IPS DF 6.9 (cell line): Measurements from ENCODE around the gene BCAR3.
"Not testable (repeated sequence)": the region's sequence is repeated elsewhere in the genome, so short reads cannot be mapped to it uniquely, and the experiment has no call there.

Source experiments
- DNase-seq: peaks from one replicate; pipeline ENCODE4 v3.0.0-alpha.2; 2013; ENCODE audit warnings: low read depth, low spot score
- H3K27ac ChIP-seq: one replicate; pipeline ENCODE4 v1.5.1; 2013; ENCODE audit warnings: low read length, control low read depth
- H3K27me3 ChIP-seq: 2 replicates; pipeline ENCODE4 v1.6.1; 2013; ENCODE audit warnings: mild to moderate bottlenecking, low read length; ENCODE audit not compliant: control insufficient read depth, insufficient read depth
- H3K36me3 ChIP-seq: 2 replicates; pipeline ENCODE4 v1.6.1; 2013; ENCODE audit warnings: low read length; ENCODE audit not compliant: control insufficient read depth, insufficient read depth
- H3K4me1 ChIP-seq: 2 replicates; pipeline ENCODE4 v1.6.1; 2013; ENCODE audit warnings: low read length; ENCODE audit not compliant: control insufficient read depth, insufficient read depth
- H3K4me3 ChIP-seq: 2 replicates; pipeline ENCODE4 v1.5.1; 2013; ENCODE audit warnings: mild to moderate bottlenecking, low read length
- H3K9me3 ChIP-seq: 2 replicates; pipeline ENCODE4 v1.6.1; 2013; ENCODE audit warnings: low read length, inconsistent platforms; ENCODE audit not compliant: control insufficient read depth, insufficient read depth
- WGBS: extraction: QIAGEN DNeasy Blood & Tissue Kit; methylation state at CpG from one replicate; pipeline ENCODE4 v1.1.7; 2013; ENCODE audit warnings: mixed read lengths, missing lambda C conversion rate; ENCODE audit not compliant: insufficient read length, insufficient coverage; 5-methylcytosine and 5-hydroxymethylcytosine counted together

The BCAR3 gene

GRCh38 chr1:93566227-93566626 is 115.4 kb downstream of the BCAR3 start:
- no peak for DNase-seq
- Histone ChIP-seq H3K27ac (no peak overlapping the region), H3K27me3 (no peaks in the 10 kb centered on the region), H3K36me3 (no peaks in the 10 kb centered on the region), H3K4me3 (no peak overlapping the region), H3K9me3 (no peaks in the 10 kb centered on the region), H3K4me1 (no peaks in the 10 kb centered on the region)
- WGBS = no CpG with 5 or more reads among the region's 10 CpGs

- no peaks in the 10 kb centered on the region for H3K27me3 ChIP-seq
- H3K4me1 ChIP-seq = no peaks in the 10 kb centered on the region
- no peak overlapping the region for H3K27ac ChIP-seq
- H3K4me3 ChIP-seq = no peak overlapping the region
- DNase-seq = no peak
- WGBS = no CpG with 5 or more reads among the region's 4 CpGs
- no peaks in the 10 kb centered on the region for H3K36me3 ChIP-seq
- no peaks in the 10 kb centered on the region for H3K9me3 ChIP-seq
Measured at GRCh38 chr1:93565496-93566206, 116.0 kb downstream of the BCAR3 start.

- Histone ChIP-seq H3K27me3 (no peaks in the 10 kb centered on the region), H3K27ac (no peak overlapping the region), H3K4me1 (no peaks in the 10 kb centered on the region), H3K9me3 (no peaks in the 10 kb centered on the region), H3K4me3 (no peak overlapping the region), H3K36me3 (no peaks in the 10 kb centered on the region)
- DNase-seq = no peak
Measured at GRCh38 chr1:93559695-93560094, 121.9 kb downstream of the BCAR3 start.

- no peak overlapping the region for H3K27ac ChIP-seq
- H3K36me3 ChIP-seq = no peaks in the 10 kb centered on the region
- no peaks in the 10 kb centered on the region for H3K9me3 ChIP-seq
- no peak overlapping the region for H3K4me3 ChIP-seq
- H3K27me3 ChIP-seq = no peaks in the 10 kb centered on the region
- DNase-seq = no peak
- H3K4me1 ChIP-seq = no peaks in the 10 kb centered on the region
- WGBS = no CpG with 5 or more reads among the region's 2 CpGs
Measured at GRCh38 chr1:93559045-93559444, 122.6 kb downstream of the BCAR3 start.

GRCh38 chr1:93556291-93556690 is 125.3 kb downstream of the BCAR3 start:
- Histone ChIP-seq H3K36me3 (no peaks in the 10 kb centered on the region), H3K9me3 (no peaks in the 10 kb centered on the region)
- WGBS = no CpG with 5 or more reads among the region's 2 CpGs

GRCh38 chr1:93554883-93555872 is 126.5 kb downstream of the BCAR3 start:
- no peak overlapping the region for H3K27ac ChIP-seq
- WGBS = 100% methylated on average over 1 of the region's 7 CpGs

More at GRCh38 chr1:93556291-93556690, 125.3 kb downstream of the BCAR3 start:
- no peak for DNase-seq
- H3K27me3 ChIP-seq = no peaks in the 10 kb centered on the region
- H3K4me1 ChIP-seq = peaks cover 3% of the 10 kb centered on the region
- no peak overlapping the region for H3K27ac ChIP-seq
- H3K4me3 ChIP-seq = no peak overlapping the region

GRCh38 chr1:93553886-93554490 is 127.6 kb downstream of the BCAR3 start:
- not testable (repeated sequence) for H3K9me3 ChIP-seq, H3K4me1 ChIP-seq, H3K27me3 ChIP-seq, DNase-seq, H3K36me3 ChIP-seq, H3K4me3 ChIP-seq, H3K27ac ChIP-seq
- WGBS = 100% methylated on average over 1 of the region's 4 CpGs

More at GRCh38 chr1:93554883-93555872, 126.5 kb downstream of the BCAR3 start:
- DNase-seq = no peak
- no peaks in the 10 kb centered on the region for H3K9me3 ChIP-seq
- no peaks in the 10 kb centered on the region for H3K27me3 ChIP-seq
- peaks cover 3% of the 10 kb centered on the region for H3K4me1 ChIP-seq
- H3K4me3 ChIP-seq = no peak overlapping the region
- H3K36me3 ChIP-seq = peaks cover 3% of the 10 kb centered on the region; the same call in 1 of the 2 replicates

GRCh38 chr1:93552741-93553455 is 128.7 kb downstream of the BCAR3 start:
- no peaks in the 10 kb centered on the region for H3K27me3 ChIP-seq
- no peaks in the 10 kb centered on the region for H3K9me3 ChIP-seq
- H3K27ac ChIP-seq = no peak overlapping the region
- DNase-seq = peak; percentile 13
- H3K4me1 ChIP-seq = peaks cover 3% of the 10 kb centered on the region
- H3K36me3 ChIP-seq = peaks cover 3% of the 10 kb centered on the region; the same call in 1 of the 2 replicates
- no CpG with 5 or more reads among the region's 9 CpGs for WGBS
- no peak overlapping the region for H3K4me3 ChIP-seq

- WGBS = no CpG with 5 or more reads among the region's 4 CpGs
- Histone ChIP-seq H3K4me1 (peaks cover 3% of the 10 kb centered on the region), H3K27ac (no peak overlapping the region), H3K4me3 (no peak overlapping the region), H3K9me3 (no peaks in the 10 kb centered on the region), H3K27me3 (no peaks in the 10 kb centered on the region), H3K36me3 (peaks cover 3% of the 10 kb centered on the region; the same call in 1 of the 2 replicates)
- no peak for DNase-seq
Measured at GRCh38 chr1:93549811-93550210, 131.8 kb downstream of the BCAR3 start.

- H3K9me3 ChIP-seq = no peaks in the 10 kb centered on the region
- no CpG with 5 or more reads among the region's 1 CpG for WGBS
- H3K27ac ChIP-seq = no peak overlapping the region
- H3K4me3 ChIP-seq = no peak overlapping the region
- H3K36me3 ChIP-seq = peaks cover 3% of the 10 kb centered on the region; the same call in 1 of the 2 replicates
- no peak for DNase-seq
- no peaks in the 10 kb centered on the region for H3K27me3 ChIP-seq
- peaks cover 3% of the 10 kb centered on the region for H3K4me1 ChIP-seq
Measured at GRCh38 chr1:93549131-93549530, 132.5 kb downstream of the BCAR3 start.
